Osteocyte (in vitro differentiated cells): ENCODE measurements around the gene REC8. TPM values are rescaled to one million over a fixed set of nuclear protein-coding genes. Genes with fewer than 3 reads are reported as not detected.

Experiments used
- DNase-seq: peaks from one replicate; pipeline ENCODE4 v3.0.0; 2021; ENCODE audit warnings: mixed read lengths; ENCODE audit not compliant: unreplicated experiment; ENCODE audit errors: extremely low spot score
- H3K27ac Mint-ChIP-seq: one replicate; pipeline ENCODE4 v1.8.0; 2021; ENCODE audit warnings: mild to moderate bottlenecking, mixed read lengths; ENCODE audit not compliant: unreplicated experiment
- H3K27me3 Mint-ChIP-seq: one replicate; pipeline ENCODE4 v1.8.0; 2021; ENCODE audit warnings: mixed read lengths; ENCODE audit not compliant: unreplicated experiment
- H3K36me3 Mint-ChIP-seq: one replicate; pipeline ENCODE4 v1.8.0; 2021; ENCODE audit warnings: mixed read lengths; ENCODE audit not compliant: unreplicated experiment
- H3K4me1 Mint-ChIP-seq: one replicate; pipeline ENCODE4 v1.8.0; 2021; ENCODE audit warnings: mixed read lengths; ENCODE audit not compliant: unreplicated experiment
- H3K4me3 Mint-ChIP-seq: one replicate; pipeline ENCODE4 v1.8.0; 2021; ENCODE audit warnings: mild to moderate bottlenecking, moderate library complexity, mixed read lengths; ENCODE audit not compliant: unreplicated experiment
- H3K9me3 Mint-ChIP-seq: one replicate; pipeline ENCODE4 v1.8.0; 2021; ENCODE audit warnings: mixed read lengths; ENCODE audit not compliant: unreplicated experiment
- CTCF ChIP-seq: fragments of 200-600 bp; sonication (generic); IDR thresholded peaks from 2 replicates; pipeline ENCODE4 v1.5.0; 2021; ENCODE audit warnings: antibody characterized with exemption, mild to moderate bottlenecking, moderate library complexity
- total RNA-seq: library from RNA; stranded (reverse); gene quantifications from 2 replicates; pipeline ENCODE4 v1.2.1, GENCODE V29; 2021

REC8 gene
- total RNA-seq, 1 donor from 2014 or later, result 8.1 TPM

- no peaks in the 10 kb centered on the region for H3K9me3 Mint-ChIP-seq
- no peak overlapping the region for H3K4me3 Mint-ChIP-seq
- no peak for DNase-seq
- H3K27ac Mint-ChIP-seq, result no peak overlapping the region
- no peak for TF ChIP-seq CTCF
- H3K4me1 Mint-ChIP-seq, result no peaks in the 10 kb centered on the region
- peaks cover 35% of the 10 kb centered on the region for H3K36me3 Mint-ChIP-seq
- H3K27me3 Mint-ChIP-seq, result no peaks in the 10 kb centered on the region
These were observed 16.8 kb upstream of the REC8 start for GRCh38 chr14:24155100-24155499.

GRCh38 chr14:24156840-24157239 lies 15.0 kb upstream of the REC8 start:
- H3K27ac Mint-ChIP-seq, result no peak overlapping the region
- peaks cover 11% of the 10 kb centered on the region for H3K4me1 Mint-ChIP-seq
- no peak overlapping the region for H3K4me3 Mint-ChIP-seq
- no peak for TF ChIP-seq CTCF
- H3K27me3 Mint-ChIP-seq, result no peaks in the 10 kb centered on the region
- no peak for DNase-seq
- peaks cover 25% of the 10 kb centered on the region for H3K36me3 Mint-ChIP-seq
- no peaks in the 10 kb centered on the region for H3K9me3 Mint-ChIP-seq

GRCh38 chr14:24157331-24157730 lies 14.5 kb upstream of the REC8 start:
- Mint-ChIP-seq H3K27ac (no peak overlapping the region), H3K27me3 (no peaks in the 10 kb centered on the region), H3K9me3 (no peaks in the 10 kb centered on the region), H3K36me3 (peaks cover 27% of the 10 kb centered on the region), H3K4me3 (no peak overlapping the region), H3K4me1 (peaks cover 16% of the 10 kb centered on the region)
- no peak for DNase-seq
- no peak for TF ChIP-seq CTCF

GRCh38 chr14:24159777-24160498 lies 11.9 kb upstream of the REC8 start:
- Mint-ChIP-seq H3K27me3 (no peaks in the 10 kb centered on the region), H3K4me3 (no peak overlapping the region), H3K4me1 (peaks cover 25% of the 10 kb centered on the region), H3K27ac (peak overlapping the region; percentile 20), H3K9me3 (no peaks in the 10 kb centered on the region), H3K36me3 (peaks cover 38% of the 10 kb centered on the region)
- no peak for DNase-seq
- TF ChIP-seq CTCF, result no peak

- Mint-ChIP-seq H3K27me3 (no peaks in the 10 kb centered on the region), H3K4me1 (peaks cover 25% of the 10 kb centered on the region), H3K9me3 (no peaks in the 10 kb centered on the region), H3K36me3 (peaks cover 41% of the 10 kb centered on the region), H3K4me3 (peak overlapping the region; percentile 96), H3K27ac (peak overlapping the region; percentile 20)
- TF ChIP-seq CTCF, result no peak
- no peak for DNase-seq
These were observed 11.4 kb upstream of the REC8 start for GRCh38 chr14:24160499-24160849.
